HEK293T (cell line): ENCODE measurements around the gene HTR3B.
A peak's percentile ranks its signal among the peaks of the same experiment; 100 is the strongest.

ENCODE experiments used
- CTCF ChIA-PET: fragments of 350-600 bp; formaldehyde crosslinking; extraction: SDS; loops from one replicate; lab custom pipeline; 2021; ENCODE audit warnings: antibody characterized with exemption, inconsistent platforms; lab: Yijun Ruan, JAX
- POLR2A ChIA-PET: fragments of 350-600 bp; formaldehyde crosslinking; extraction: SDS; loops from one replicate; lab custom pipeline; 2020; ENCODE audit warnings: antibody characterized with exemption, inconsistent platforms; lab: Yijun Ruan, JAX
- DNase-seq: peaks from one replicate; pipeline ENCODE4 v3.0.0; 2012; ENCODE audit warnings: mixed read lengths; ENCODE audit errors: extremely low spot score
- ARNT ChIP-seq: fragments of 450-650 bp; IDR thresholded peaks from 2 replicates; pipeline ENCODE4 v1.6.1; 2017; ENCODE audit warnings: mild to moderate bottlenecking
- BHLHE40 ChIP-seq: fragments of 450-650 bp; IDR thresholded peaks from 2 replicates; pipeline ENCODE4 v1.6.1; 2016; ENCODE audit warnings: mild to moderate bottlenecking, moderate library complexity, borderline replicate concordance
- CTBP1 ChIP-seq: fragments of 450-650 bp; IDR thresholded peaks from 2 replicates; pipeline ENCODE4 v1.6.1; 2016; ENCODE audit warnings: borderline replicate concordance
- ELF4 ChIP-seq: fragments of 450-650 bp; IDR thresholded peaks from 2 replicates; pipeline ENCODE4 v1.6.1; 2017; ENCODE audit warnings: antibody characterized with exemption
- FOXA1 ChIP-seq: fragments of 450-650 bp; IDR thresholded peaks from 2 replicates; pipeline ENCODE4 v1.6.1; 2016; ENCODE audit warnings: mild to moderate bottlenecking
- FOXK2 ChIP-seq: fragments of 450-650 bp; IDR thresholded peaks from 2 replicates; pipeline ENCODE4 v1.6.1; 2016; ENCODE audit warnings: mild to moderate bottlenecking
- FOXM1 ChIP-seq: fragments of 450-650 bp; IDR thresholded peaks from 2 replicates; pipeline ENCODE4 v1.6.1; 2017; ENCODE audit warnings: mild to moderate bottlenecking, borderline replicate concordance
- HDGF ChIP-seq: fragments of 450-650 bp; IDR thresholded peaks from 2 replicates; pipeline ENCODE4 v1.6.1; 2017; ENCODE audit warnings: antibody characterized with exemption, borderline replicate concordance
- L3MBTL2 ChIP-seq: fragments of 450-650 bp; conservative IDR thresholded peaks from 2 replicates; pipeline ENCODE4 v1.6.1; 2016; ENCODE audit warnings: mild to moderate bottlenecking
- LEF1 ChIP-seq: fragments of 450-650 bp; IDR thresholded peaks from 2 replicates; pipeline ENCODE4 v1.6.1; 2017; ENCODE audit warnings: mild to moderate bottlenecking, borderline replicate concordance
- NFRKB ChIP-seq: fragments of 450-650 bp; IDR thresholded peaks from 2 replicates; pipeline ENCODE4 v1.6.1; 2016; ENCODE audit warnings: mild to moderate bottlenecking, moderate library complexity
- PKNOX1 ChIP-seq: fragments of 450-650 bp; IDR thresholded peaks from 2 replicates; pipeline ENCODE4 v1.6.1; 2016
- SP1 ChIP-seq: fragments of 450-650 bp; IDR thresholded peaks from 2 replicates; pipeline ENCODE4 v1.6.1; 2017
- SUZ12 ChIP-seq: fragments of 450-650 bp; IDR thresholded peaks from 2 replicates; pipeline ENCODE4 v1.6.1; 2016; ENCODE audit warnings: mild to moderate bottlenecking
- TARDBP ChIP-seq: fragments of 450-650 bp; IDR thresholded peaks from 2 replicates; pipeline ENCODE4 v1.6.1; 2016
- ZNF384 ChIP-seq: fragments of 450-650 bp; IDR thresholded peaks from 2 replicates; pipeline ENCODE4 v1.6.1; 2016

Gene HTR3B

GRCh38 chr11:113864410-113864809 is 40.2 kb upstream of the HTR3B start:
- ChIA-PET POLR2A (interaction anchor here (1.2 kb wide), 1 partner anchor 11 kb away, joined by 3 read pairs; the partner anchor contains the start of gene USP28), CTCF (interaction anchor here (0.6 kb wide), 1 partner anchor 686 kb away, joined by 4 read pairs; no protein-coding TSS in a partner anchor)

GRCh38 chr11:113865873-113866272 is 38.7 kb upstream of the HTR3B start:
- ChIA-PET POLR2A (no interaction called here), CTCF (no interaction called here)
- TF ChIP-seq FOXK2 (no peak), NFRKB (no peak), L3MBTL2 (no peak), HDGF (no peak), CTBP1 (no peak), FOXM1 (no peak), BHLHE40 (no peak), LEF1 (no peak), ZNF384 (no peak), PKNOX1 (no peak), SUZ12 (no peak), SP1 (no peak), FOXA1 (no peak), TARDBP (no peak), ELF4 (no peak), ARNT (no peak)
- DNase-seq, result no peak

More at GRCh38 chr11:113864410-113864809, 40.2 kb upstream of the HTR3B start:
- DNase-seq, result no peak
- TF ChIP-seq CTBP1 (no peak), FOXM1 (no peak), ARNT (no peak), PKNOX1 (no peak), TARDBP (no peak), FOXA1 (no peak), NFRKB (no peak), FOXK2 (no peak), ZNF384 (no peak), L3MBTL2 (no peak), HDGF (no peak), BHLHE40 (no peak), SUZ12 (no peak), LEF1 (no peak)

- TF ChIP-seq CTBP1, result no peak
- no peak for TF ChIP-seq FOXK2
- TF ChIP-seq PKNOX1, result no peak
- TF ChIP-seq FOXA1, result no peak
- TF ChIP-seq SUZ12, result no peak
- TF ChIP-seq SP1, result no peak
- no peak for TF ChIP-seq ARNT
- no peak for TF ChIP-seq ELF4
- TF ChIP-seq HDGF, result no peak
- TF ChIP-seq FOXM1, result no peak
- no peak for TF ChIP-seq BHLHE40
- no peak for TF ChIP-seq L3MBTL2
- no peak for TF ChIP-seq TARDBP
- no peak for TF ChIP-seq ZNF384
- no peak for TF ChIP-seq NFRKB
- no peak for TF ChIP-seq LEF1
- no peak for DNase-seq
- ChIA-PET POLR2A (no interaction called here), CTCF (no interaction called here)
Measured at GRCh38 chr11:113867843-113868503, 36.6 kb upstream of the HTR3B start.

GRCh38 chr11:113871336-113871735 is 33.3 kb upstream of the HTR3B start:
- no peak for TF ChIP-seq L3MBTL2
- TF ChIP-seq ZNF384, result no peak
- TF ChIP-seq LEF1, result no peak
- no peak for TF ChIP-seq SP1
- TF ChIP-seq FOXA1, result no peak
- CTCF ChIA-PET, result no interaction called here
- DNase-seq, result no peak
- POLR2A ChIA-PET, result no interaction called here

- POLR2A ChIA-PET, result interaction anchor here (1.1 to 1.4 kb wide), 3 partner anchors 9 to 23 kb away, joined by 3 to 7 read pairs (median 4); no protein-coding TSS in a partner anchor
- TF ChIP-seq PKNOX1 (0 out of 2 replicates have a peak, but pooled peaks have one; percentile 11), HDGF (no peak), CTBP1 (peak; percentile 54; the same call in 1 of the 2 replicates)
- peak; percentile 38 for DNase-seq
- CTCF ChIA-PET, result interaction anchor here (0.9 to 2.4 kb wide), 2 partner anchors 11 to 23 kb away, joined by 3 to 16 read pairs; no protein-coding TSS in a partner anchor
Measured at GRCh38 chr11:113873236-113873626, 31.4 kb upstream of the HTR3B start.

- TF ChIP-seq ELF4 (no peak), FOXK2 (no peak), HDGF (no peak), FOXM1 (no peak), NFRKB (no peak), L3MBTL2 (no peak), TARDBP (no peak), ZNF384 (peak; percentile 80)
- POLR2A ChIA-PET, result interaction anchor here (1.0 to 1.1 kb wide), 2 partner anchors 19 to 22 kb away, joined by 3 read pairs; no protein-coding TSS in a partner anchor
- DNase-seq, result no peak
- CTCF ChIA-PET, result interaction anchor here (2.4 kb wide), 1 partner anchor 22 kb away, joined by 16 read pairs; no protein-coding TSS in a partner anchor
Measured at GRCh38 chr11:113874096-113874495, 30.5 kb upstream of the HTR3B start.
